HG03135 (cell line): ENCODE data around the gene MBNL2.
A peak's percentile ranks its signal among the peaks of the same experiment; 100 is the strongest.

ENCODE experiments used
- ATAC-seq: cut with Tn5 transposase; IDR thresholded peaks from one replicate; pipeline ENCODE4 v1.9.1; 2021; ENCODE audit warnings: mild to moderate bottlenecking, moderate library complexity; ENCODE audit not compliant: unreplicated experiment

The MBNL2 gene

DNA sequence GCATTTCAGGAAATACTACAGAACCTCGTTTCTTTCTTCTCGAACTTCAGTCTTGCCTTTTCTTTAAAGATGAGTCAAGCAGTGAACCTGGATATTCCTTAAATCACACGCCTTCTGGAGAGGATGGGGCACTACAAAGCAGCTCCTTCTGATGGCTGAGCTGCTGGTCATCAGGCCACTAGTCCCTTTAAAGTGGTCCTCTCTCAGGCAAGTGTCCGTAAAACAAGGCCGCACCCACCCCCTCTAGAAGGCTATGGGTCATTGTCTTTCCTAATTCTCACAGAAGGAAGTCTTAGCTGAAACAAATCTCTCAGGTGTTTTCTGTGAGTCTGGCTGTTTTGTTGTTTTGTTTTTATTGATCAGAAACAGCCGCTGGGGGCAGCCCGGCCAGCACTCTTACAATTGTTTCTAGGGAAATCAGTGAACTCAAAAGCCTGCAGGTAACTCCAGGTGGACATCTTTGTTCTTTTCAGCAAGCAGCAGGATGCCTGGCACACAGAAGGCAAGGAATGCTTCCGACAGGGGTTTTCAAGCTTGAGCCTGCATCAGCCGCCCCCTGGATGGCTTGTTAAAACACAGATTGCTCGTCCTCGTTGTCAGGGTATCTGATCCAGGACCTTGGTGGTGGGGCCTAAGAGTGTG, 45.4 kb downstream of the MBNL2 start:
- ATAC-seq = no peak

DNA sequence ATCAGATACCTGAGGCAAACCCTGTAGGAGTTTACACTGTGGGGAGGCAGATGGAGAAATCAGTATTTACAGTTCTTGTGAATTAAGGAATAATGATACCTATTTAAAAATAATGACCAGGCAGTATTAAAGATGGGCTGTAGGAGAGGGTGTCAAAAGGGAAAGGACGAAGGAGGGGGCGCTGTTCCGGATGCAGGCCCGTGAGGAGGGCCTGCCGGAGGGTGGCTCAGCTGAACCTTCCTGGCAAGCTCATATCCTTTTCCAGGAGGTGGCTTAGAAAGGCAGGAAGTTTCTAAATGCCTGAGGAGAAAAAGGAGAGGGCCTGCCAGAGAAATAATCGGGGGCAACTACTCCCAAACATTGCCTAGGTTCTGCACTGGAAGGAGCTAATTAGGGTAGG, 46.6 kb downstream of the MBNL2 start:
- ATAC-seq = no peak

DNA sequence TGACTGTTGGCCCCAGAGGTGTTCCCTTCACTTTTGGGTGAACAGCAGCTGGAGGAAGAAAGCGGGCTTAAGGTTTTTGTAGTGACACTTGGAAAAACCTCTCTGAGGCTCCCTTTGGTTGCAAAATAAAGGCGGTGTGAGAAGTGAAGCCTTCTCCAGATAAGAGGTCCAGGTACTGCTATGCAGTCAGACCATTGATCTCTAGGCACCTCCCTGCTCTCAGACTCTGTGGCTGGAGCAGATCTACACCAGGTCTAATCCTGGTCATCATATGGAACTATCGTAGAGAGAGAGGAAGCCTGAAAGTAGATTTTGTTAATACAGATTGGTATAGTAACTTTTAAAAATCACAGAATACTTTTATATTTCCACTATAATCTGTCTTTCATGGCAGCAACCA, 47.5 kb downstream of the MBNL2 start:
- ATAC-seq = no peak

DNA sequence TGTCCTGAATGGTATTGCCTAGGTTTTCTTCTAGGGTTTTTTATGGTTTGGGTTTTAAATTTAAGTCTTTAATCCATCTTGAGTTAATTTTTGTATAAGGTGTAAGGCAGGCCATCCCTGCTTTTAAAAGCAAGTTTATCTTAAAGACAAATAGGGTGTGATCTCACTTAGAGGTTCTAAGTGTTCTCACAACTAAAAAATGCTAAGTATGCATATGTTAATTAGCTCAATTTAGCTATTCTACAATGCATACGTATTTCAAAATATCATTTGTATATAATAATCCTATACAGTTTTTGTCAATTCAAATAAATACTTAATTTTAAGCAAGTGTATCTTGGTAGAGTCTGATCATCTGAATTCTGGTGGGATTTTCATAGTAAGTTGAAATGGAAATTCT, 50.4 kb downstream of the MBNL2 start:
- ATAC-seq = no peak

DNA sequence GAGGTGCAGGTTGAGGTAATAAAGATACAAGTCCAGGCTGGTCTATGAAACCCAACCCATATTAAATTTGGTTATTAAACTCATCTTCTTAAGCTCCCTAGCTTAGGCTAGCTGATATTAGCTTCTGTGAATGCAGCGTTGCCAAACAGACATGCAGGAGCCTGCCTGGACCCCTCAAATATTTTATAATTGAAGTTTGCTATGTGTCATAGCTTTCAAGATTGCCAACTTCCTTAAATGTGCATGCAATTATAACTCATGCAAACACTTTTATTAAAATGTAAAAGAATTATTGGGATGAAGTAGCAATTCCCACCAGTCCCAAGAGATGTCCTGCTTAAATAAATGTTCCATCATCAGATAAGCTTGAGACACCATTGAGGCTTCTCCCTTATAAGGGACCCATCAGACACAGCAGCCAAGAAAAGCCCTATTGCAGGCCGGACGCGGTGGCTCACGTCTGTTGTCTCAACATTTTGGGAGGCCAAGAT, 51.3 kb downstream of the MBNL2 start:
- no peak for ATAC-seq

DNA sequence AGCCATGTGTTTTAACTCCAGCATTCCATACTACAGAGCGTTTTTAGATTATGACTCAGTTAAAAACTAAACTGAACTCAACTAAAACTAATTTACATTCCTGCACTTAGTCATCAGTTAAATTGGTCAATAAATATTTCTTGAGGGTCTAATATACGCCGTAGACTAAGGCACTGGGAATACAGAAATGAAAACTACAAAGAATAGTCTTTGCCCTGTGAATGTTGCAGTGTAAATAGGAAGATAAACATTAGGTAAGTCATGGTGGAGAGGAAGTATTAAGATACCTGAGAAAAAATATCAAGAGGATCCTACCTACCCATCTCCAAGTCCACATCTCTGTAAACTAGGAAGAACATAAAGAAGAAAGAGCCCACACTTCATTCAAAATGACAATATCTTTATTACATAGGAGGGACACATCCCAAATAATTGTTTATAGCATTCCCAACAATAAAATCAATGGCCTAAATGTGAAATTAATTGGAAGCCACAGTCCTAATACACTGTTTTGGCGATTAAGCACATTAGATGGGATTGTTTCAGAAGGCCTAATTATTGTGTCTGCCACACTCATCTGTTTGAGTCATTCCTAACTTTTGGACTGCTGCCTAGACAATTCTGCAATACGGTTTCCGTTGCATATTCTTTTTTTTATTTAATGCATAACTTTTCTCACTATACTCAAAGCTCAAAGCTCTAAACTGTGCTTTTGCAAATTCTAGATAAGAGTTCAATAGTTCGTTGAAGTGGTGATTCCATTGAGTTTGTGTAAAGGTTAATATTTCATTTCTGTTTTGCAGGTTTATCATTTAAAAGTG, 52.9 kb downstream of the MBNL2 start:
- ATAC-seq = no peak

DNA sequence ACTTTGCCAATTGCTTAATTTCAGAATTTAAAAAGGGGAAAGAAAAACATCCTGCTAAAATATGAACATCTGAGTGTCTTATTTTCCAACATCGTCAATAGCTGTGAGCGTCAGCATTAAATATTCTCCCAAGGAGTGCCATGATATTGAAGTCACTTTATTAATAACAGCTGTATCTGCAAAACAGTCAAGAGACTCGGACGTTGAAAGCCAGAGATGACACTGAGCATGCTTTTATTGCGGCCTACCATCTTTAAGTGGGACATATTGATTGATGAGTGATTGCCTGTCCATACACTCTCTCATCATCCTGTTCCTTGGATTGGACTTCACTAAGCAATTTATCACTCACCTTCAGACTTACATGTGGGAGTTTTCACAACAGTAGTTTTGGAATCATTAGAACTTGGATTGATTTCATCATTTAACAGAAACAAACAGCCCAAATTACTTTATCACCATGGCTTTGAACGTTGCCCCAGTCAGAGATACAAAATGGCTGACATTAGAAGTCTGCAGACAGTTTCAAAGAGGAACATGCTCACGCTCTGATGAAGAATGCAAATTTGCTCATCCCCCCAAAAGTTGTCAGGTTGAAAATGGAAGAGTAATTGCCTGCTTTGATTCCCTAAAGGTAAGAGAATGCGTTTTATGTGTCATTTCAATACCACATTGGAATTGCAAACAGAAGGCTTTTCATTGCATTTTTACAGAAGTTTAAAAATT, 53.8 kb downstream of the MBNL2 start:
- ATAC-seq = no peak

DNA sequence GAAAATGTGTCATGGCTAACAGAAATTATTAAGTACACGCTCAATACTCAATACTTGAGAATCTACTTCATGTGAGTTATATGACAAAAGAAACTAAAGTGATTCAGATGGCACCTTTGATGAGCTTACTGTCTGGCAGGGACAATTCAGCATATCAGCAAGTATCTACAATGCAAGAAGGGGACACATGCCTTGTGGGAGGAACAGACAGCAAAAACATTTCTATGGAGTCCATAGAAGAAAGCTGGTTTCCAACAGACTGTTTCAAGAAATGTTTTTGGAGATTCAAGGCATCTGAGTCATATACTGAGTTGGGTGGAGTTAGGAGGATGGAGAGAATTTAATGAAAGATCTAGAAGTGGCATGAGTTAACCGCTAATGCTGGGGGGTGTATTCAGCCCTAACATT, 54.7 kb downstream of the MBNL2 start:
- no peak for ATAC-seq

DNA sequence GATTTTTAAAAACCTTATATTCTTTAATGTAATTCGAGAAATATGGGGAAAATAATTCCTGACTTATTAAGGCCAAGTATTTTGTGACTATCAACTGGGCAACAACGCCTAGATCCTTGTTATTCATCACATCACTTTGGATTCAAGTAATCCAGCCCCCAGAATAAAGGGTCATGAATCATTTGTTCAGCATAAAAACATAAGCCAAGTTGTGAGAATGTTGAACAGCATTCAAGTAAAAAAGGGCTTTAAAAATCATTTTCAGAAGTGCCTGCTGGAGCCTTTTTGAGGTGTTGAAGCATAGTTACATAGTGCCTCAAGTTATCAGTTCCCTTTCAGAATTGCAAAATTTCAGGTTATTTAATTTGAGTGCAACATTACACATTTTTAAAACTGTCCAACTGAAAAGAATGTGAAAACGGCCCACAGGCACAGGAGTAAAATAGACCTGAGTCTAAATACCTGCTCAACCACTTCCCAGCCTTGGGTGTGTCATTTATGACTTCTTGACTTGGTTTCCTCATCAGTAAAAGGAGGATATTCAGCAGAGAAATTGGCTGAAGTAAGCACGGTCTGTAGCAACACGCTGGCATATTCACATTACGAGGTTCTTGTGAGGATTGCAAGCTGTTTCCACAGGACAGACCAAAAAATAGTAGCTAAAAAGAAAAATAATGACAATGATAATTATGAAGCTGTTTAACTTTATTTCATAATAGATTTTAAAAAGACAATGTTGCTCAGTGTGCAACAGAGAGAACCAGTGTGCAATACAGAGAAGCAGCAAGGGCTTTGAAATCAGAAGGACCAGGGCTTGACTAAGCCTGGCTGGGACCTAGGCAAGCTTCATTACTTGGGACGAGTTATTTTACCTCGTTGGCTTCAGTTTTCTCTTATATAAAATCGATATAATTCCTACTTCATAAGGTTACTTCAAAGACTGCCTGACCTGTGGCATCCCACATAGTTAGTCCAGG, 56.6 kb downstream of the MBNL2 start:
- no peak for ATAC-seq

DNA sequence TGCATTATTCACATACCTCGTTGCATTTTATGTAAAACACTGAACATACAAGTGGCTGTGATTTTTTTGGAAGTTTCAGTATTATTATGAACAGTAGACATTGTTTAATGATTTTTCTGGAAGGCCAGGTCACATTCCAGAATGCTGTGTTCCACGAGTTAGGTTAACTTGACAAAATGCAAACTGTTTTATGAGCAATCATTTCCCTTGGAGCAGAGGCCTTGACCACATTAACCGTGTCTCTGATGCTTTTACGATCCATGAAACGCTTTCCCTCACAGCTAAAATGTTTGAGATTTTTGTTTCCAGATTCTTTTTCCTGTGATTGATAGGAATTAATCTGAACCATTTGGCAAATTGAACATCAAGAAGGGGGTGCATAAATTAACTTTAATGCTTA, 57.8 kb downstream of the MBNL2 start:
- no peak for ATAC-seq

DNA sequence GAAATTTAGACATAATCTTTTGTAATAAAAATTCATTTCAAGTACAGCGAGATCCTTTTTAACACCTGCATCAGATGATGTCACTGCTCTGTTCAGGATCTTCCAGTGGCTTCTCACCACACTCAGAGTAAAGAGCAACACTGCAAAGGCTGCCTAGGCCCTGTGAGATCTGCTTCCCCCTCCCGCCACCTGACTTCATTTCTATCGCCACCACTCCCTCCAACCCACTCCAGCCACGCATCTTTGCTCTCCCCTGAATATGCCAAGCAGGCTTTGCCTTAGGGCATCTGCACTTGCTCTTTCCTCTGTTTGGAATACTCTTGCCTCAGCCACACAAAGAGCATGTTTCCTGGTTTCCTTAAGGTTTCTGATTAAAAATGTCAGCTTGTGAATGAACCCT, 58.3 kb downstream of the MBNL2 start:
- ATAC-seq = no peak

DNA sequence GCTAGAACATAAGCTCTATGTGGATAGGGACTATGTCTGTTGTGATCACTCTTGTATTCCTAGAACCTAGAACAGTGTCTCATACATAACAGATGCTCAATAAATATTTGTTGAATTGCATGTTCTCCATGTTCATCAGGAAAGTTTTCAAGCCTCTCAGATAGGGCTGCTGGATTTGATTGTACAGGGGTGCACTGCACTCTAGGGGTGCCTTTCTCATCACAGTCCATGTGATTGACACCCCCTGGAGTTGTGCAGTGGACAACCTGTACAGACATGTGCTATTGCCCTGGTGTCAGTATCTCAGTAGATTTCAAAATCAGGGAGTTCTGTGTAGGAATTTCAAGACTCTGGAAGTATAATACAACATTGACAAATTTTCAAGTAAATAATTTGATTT, 58.9 kb downstream of the MBNL2 start:
- ATAC-seq = no peak

DNA sequence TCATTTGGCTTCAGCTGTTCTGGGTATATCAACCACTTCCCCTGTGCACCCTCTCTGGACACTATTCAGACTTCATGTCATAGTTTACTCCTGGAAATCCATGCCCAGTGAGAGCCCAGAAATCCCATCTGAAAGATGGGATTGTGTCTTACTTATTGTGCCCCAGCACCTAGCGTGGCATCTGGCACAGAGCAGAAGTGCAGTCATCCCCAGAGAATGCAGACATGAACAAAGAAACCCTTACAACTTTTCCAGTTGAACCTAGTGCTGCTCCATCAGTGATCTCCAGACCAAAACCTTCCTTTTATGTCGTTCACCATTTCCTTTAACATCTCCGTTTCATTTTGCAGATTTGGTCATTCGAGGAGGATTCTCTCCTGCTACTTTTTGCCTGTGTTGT, 60.6 kb downstream of the MBNL2 start:
- ATAC-seq = no peak

DNA sequence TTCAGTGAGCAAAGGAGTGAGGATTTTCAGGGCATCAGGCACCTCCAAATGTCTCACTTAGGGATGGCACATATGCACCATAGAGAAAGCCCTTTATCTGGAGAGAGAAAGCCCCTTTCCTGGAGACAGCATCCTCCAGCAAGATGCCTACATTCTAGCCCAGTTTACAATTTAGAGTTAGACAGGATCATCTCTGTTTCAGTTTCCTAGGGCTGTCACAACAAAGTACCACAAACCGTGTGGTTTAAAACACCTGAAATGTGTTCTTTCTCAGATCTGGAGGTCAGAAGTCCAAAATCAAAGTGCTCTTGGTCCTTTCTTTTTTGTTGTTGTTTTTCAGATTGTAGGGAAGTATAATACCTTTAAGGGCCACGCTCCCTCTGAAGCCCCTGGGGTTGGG, 61.8 kb downstream of the MBNL2 start:
- peak; percentile 73 for ATAC-seq

DNA sequence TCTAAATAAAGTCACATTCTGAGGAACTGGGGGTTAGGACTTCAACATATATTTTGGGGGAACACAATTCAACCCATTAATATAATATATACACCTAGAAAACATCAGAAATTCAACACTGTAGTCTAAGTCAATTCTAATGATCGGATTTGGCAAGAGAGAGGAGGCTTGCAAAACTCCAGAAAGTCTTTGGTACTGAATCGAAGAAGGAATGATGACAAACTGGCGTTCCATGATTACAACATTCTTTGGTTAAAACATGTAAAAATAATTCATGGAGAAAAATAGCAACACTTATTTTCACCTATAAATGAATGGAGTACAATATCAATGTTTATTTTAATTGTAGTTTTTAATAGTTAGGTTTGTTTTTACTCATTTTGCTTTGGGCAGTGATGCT, 62.4 kb downstream of the MBNL2 start:
- ATAC-seq = no peak

DNA sequence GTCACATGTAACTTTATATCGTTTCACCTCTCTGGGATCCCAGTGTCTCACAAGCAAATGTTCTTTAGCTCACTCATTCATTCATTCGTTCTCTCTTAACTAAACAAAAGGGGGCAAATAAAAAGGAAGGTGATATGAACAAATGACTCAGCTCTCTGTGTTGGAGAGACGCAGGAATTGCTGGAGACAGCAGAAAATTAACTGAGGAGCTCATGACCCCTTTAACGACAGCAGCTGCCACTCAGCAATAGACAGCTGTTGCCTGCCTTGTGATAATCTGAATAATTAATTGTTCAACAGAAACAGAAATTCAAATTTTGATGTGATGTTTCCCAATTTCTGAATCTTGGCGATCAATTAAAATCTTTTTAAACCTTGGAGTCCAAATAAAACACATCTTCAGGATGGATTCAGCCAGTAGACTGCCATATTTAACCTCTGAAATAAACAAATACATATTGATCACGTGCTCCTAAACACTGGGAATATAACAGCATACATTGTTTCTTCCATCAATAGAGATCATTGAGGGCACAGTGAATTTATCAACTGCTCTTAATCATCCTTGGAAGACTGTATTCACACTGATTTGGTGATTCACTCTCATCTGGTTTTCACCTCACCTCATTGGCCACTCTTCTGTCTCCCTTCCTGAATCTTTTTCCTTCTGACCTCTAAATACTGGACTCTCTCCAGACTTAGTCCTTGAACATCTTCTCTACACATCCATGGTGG, 63.3 kb downstream of the MBNL2 start:
- ATAC-seq = no peak

DNA sequence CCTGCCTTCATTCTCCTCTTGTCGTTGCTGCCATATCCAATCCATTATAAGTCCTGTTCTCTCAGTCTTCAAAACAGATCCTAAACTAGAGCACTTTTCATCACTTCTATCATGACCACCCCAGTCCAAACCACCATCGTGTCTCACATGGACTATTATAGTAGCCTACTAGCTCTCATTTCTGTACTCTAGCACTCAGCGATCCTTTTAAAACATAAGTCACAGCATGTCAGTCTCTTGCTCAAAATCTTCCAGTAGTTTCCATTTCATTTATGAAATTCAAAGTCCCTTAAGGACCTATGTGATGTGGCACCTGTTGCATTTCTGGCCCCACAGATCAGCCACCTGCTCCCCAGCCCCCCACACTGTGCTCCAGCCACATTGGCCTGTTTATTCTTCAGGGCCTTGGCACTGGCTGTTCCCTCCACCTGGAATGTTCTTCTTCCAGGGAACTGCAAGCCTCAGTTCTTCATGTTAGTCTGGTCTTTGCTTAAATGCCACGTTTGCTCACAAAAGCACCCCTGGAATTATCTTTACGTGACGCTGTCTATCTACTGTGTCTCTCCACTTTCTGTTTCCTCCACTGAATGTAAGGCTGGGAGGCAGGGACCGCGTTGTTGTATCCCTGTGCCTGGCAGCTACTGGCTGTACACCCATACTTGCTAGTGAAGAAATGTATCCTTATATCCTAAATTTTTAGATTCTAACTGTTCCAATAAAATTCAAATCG, 64.3 kb downstream of the MBNL2 start:
- no peak for ATAC-seq

DNA sequence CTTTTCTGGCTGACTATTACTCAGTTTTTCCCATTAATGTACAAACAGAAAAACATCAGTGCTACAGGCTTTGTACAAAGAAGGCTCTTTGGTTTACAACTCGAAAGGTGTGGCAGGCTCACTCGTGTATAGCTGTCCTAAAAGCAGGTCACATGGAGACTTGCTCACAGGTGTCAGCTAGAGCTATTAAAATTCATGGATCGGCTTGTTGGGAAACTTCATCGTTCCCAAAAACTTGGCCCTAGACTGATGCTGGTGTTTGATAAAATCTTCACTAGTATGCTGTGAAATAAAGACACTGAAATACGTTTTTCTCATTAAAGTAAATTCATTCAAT, 64.9 kb downstream of the MBNL2 start:
- no peak for ATAC-seq

DNA sequence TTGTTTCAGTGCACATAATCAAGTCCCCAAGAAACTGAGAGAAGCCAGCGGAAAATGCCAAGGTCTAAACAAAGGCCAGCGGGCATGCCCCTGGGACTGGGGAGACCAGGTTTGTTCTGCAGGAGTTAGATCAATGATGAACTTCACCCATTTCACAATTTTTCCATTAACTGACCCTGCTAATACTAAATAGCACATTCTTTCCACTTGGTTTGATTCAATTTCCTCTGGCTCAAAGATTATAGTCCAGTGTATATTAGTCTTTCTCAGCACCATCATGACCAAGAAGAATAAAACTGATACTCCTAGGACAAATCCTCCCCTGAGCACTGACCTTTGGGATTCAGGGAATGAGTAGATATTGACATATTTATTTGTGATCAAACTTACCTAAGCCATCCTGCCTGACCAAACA, 66.4 kb downstream of the MBNL2 start:
- ATAC-seq = no peak
